Frontal cortex (tissue), 4 donors: ENCODE measurements around the gene BID. TPM values are rescaled to one million over a fixed set of nuclear protein-coding genes. Genes with fewer than 3 reads are reported as not detected.
"Not testable (repeated sequence)": the region's sequence is repeated elsewhere in the genome, so short reads cannot be mapped to it uniquely, and the experiment has no call there.

Source experiments
- DNase-seq, 2 donors: peaks; one replicate each; pipeline ENCODE4 v3.0.0; 2012; ENCODE audit warnings: low spot score in 2 of 2
- FAIRE-seq: peaks from 2 replicates; lab custom pipeline; 2012; peaks lifted over from hg19 to GRCh38; lab: Jason Lieb, UNC
- total RNA-seq: library from RNA; depleted of rRNA; stranded (reverse); fragments of >200 nt; gene quantifications from one replicate; pipeline ENCODE4 v1.2.3, GENCODE V29; 2014
- donor health status: control.
- donor health status: control.
- donor health status: control.

The BID gene
- total RNA-seq, 1 donor from 2014 or later, result 39.9 TPM

- no peak for FAIRE-seq
- no peak for DNase-seq
Observed at GRCh38 chr22:17772958-17773605, 1.2 kb downstream of the BID start.

GRCh38 chr22:17772249-17772957 lies 1.9 kb downstream of the BID start:
- FAIRE-seq, result no peak
- no peak for DNase-seq

- FAIRE-seq (no peak), DNase-seq (no peak)
Observed at GRCh38 chr22:17770180-17771077, 3.8 kb downstream of the BID start.

GRCh38 chr22:17769716-17770082 lies 4.6 kb downstream of the BID start:
- DNase-seq, result no peak
- no peak for FAIRE-seq

GRCh38 chr22:17769013-17769715 lies 5.1 kb downstream of the BID start:
- DNase-seq (no peak), FAIRE-seq (no peak)

- FAIRE-seq (no peak), DNase-seq (no peak)
Observed at GRCh38 chr22:17767233-17768065, 6.8 kb downstream of the BID start.

- not testable (repeated sequence) for FAIRE-seq, DNase-seq
Observed at GRCh38 chr22:17764852-17765251, 9.4 kb downstream of the BID start.

- no peak for FAIRE-seq
- DNase-seq, result no peak
Observed at GRCh38 chr22:17764036-17764435, 10.2 kb downstream of the BID start.

- not testable (repeated sequence) for DNase-seq, FAIRE-seq
Observed at GRCh38 chr22:17763442-17763841, 10.8 kb downstream of the BID start.

- no peak for DNase-seq
- no peak for FAIRE-seq
Observed at GRCh38 chr22:17761138-17761488, 13.2 kb downstream of the BID start.

GRCh38 chr22:17754233-17754925 lies 19.9 kb downstream of the BID start:
- no peak for DNase-seq
- FAIRE-seq, result no peak

- DNase-seq (no peak), FAIRE-seq (no peak)
Observed at GRCh38 chr22:17753401-17753989, 20.8 kb downstream of the BID start.

- no peak for FAIRE-seq
- DNase-seq, result no peak
Observed at GRCh38 chr22:17751596-17751995, 22.7 kb downstream of the BID start.

GRCh38 chr22:17749605-17750395 lies 24.5 kb downstream of the BID start:
- no peak for FAIRE-seq

GRCh38 chr22:17748555-17749353 lies 25.5 kb downstream of the BID start:
- no peak for DNase-seq

More at GRCh38 chr22:17749605-17750395, 24.5 kb downstream of the BID start:
- DNase-seq, result no peak

GRCh38 chr22:17746916-17747315 lies 27.4 kb downstream of the BID start:
- FAIRE-seq, result no peak
- DNase-seq, result no peak

More at GRCh38 chr22:17748555-17749353, 25.5 kb downstream of the BID start:
- no peak for FAIRE-seq

GRCh38 chr22:17744430-17744829 lies 29.8 kb downstream of the BID start:
- FAIRE-seq, result no peak
- DNase-seq, result no peak
